ENCODE data around the gene MATN1.
"Not testable (repeated sequence)": the region's sequence is repeated elsewhere in the genome, so short reads cannot be mapped to it uniquely, and the experiment has no call there.

DNA sequence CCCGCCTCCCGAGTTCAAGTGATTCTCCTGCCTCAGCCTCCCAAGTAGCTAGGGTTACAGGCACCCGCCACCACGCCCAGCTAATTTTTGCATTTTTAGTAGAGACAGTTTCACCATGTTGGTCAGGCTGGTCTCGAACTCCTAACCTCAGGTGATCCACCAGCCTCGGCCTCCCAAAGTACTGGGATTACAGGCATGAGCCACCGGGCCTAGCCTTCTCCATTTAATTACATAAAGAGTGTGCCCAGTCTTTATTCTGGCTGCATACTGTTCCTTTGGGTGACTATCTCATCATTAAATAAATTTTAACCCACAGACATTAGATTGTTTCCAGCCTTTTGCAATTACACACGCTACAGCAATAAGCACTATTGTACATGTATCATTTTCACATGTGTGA lies 43.6 kb upstream of the MATN1 start:
- not testable (repeated sequence) for TF ChIP-seq FOXA1 (IDR thresholded peaks at IDR 0.05)
- TF ChIP-seq, protein P1, sequence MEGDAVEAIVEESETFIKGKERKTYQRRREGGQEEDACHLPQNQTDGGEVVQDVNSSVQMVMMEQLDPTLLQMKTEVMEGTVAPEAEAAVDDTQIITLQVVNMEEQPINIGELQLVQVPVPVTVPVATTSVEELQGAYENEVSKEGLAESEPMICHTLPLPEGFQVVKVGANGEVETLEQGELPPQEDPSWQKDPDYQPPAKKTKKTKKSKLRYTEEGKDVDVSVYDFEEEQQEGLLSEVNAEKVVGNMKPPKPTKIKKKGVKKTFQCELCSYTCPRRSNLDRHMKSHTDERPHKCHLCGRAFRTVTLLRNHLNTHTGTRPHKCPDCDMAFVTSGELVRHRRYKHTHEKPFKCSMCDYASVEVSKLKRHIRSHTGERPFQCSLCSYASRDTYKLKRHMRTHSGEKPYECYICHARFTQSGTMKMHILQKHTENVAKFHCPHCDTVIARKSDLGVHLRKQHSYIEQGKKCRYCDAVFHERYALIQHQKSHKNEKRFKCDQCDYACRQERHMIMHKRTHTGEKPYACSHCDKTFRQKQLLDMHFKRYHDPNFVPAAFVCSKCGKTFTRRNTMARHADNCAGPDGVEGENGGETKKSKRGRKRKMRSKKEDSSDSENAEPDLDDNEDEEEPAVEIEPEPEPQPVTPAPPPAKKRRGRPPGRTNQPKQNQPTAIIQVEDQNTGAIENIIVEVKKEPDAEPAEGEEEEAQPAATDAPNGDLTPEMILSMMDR (IDR thresholded peaks at IDR 0.05; ENCODE audit: low read depth, low read length, missing input control), result not testable (repeated sequence)
